ENCODE results near the gene ADGRV1. TPM values are rescaled to one million over a fixed set of nuclear protein-coding genes. Genes with fewer than 3 reads are reported as not detected.

The ADGRV1 gene
- total RNA-seq, 2 experiments from 2014 or later, result not detected

- H3K36me3 ChIP-seq (ENCODE audit: insufficient read depth, low read length), result no peaks in the 10 kb centered on the region
- H3K27ac ChIP-seq (ENCODE audit: low read depth, low read length, poor library complexity, severe bottlenecking), result no peak overlapping the region
- H3K4me2 ChIP-seq (ENCODE audit: low read length), result no peak overlapping the region
- no peak overlapping the region for H2AFZ ChIP-seq (ENCODE audit: low read length)
- intact Hi-C loops (cut with micrococcal nuclease; ENCODE audit: unreplicated experiment), result no loop called here
- H3K9me2 ChIP-seq (ENCODE audit: insufficient read depth, low read length), result no peaks in the 10 kb centered on the region
- H3K9me3 ChIP-seq (ENCODE audit: low read length), result no peaks in the 10 kb centered on the region
- CTCF ChIA-PET (ENCODE audit: unreplicated experiment), result no interaction called here
- DNase-seq (ENCODE audit: low spot score), result no peak
- H3K79me2 ChIP-seq (ENCODE audit: insufficient read depth, low read depth, low read length), result no peaks in the 10 kb centered on the region
- no peak overlapping the region for H3K4me3 ChIP-seq (ENCODE audit: low read depth, low read length, poor library complexity, severe bottlenecking)
- H3K4me1 ChIP-seq (ENCODE audit: insufficient read depth, low read length, poor library complexity, severe bottlenecking), result no peaks in the 10 kb centered on the region
- H4K20me1 ChIP-seq (ENCODE audit: insufficient read depth, low read length), result no peaks in the 10 kb centered on the region
- TF ChIP-seq EZH2phosphoT487 (IDR thresholded peaks at IDR 0.05; ENCODE audit: borderline replicate concordance, low read depth, low read length) (no peak), CTCF (conservative IDR thresholded peaks at IDR 0.05; ENCODE audit: low read length) (no peak)
- POLR2A ChIA-PET, result no interaction called here
- no TSS peak for BruUV-seq (replicated peaks)
These were observed 422.6 kb downstream of the ADGRV1 start for GRCh38 chr5:90981177-90981576.

GRCh38 chr5:90981821-90982220, 423.2 kb downstream of the ADGRV1 start:
- no peaks in the 10 kb centered on the region for H3K4me1 ChIP-seq (ENCODE audit: insufficient read depth, low read length, poor library complexity, severe bottlenecking)
- no peak for DNase-seq (ENCODE audit: low spot score)
- H3K79me2 ChIP-seq (ENCODE audit: insufficient read depth, low read depth, low read length), result no peaks in the 10 kb centered on the region
- ChIA-PET POLR2A (interaction anchor here (1.5 kb wide), 1 partner anchor 9 kb away, joined by 4 read pairs; no protein-coding TSS in a partner anchor), CTCF (ENCODE audit: unreplicated experiment) (no interaction called here)
- no peaks in the 10 kb centered on the region for H3K9me2 ChIP-seq (ENCODE audit: insufficient read depth, low read length)
- H3K4me3 ChIP-seq (ENCODE audit: low read depth, low read length, poor library complexity, severe bottlenecking), result no peak overlapping the region
- no peaks in the 10 kb centered on the region for H3K36me3 ChIP-seq (ENCODE audit: insufficient read depth, low read length)
- no peaks in the 10 kb centered on the region for H3K9me3 ChIP-seq (ENCODE audit: low read length)
- intact Hi-C loops (cut with micrococcal nuclease; ENCODE audit: unreplicated experiment), result no loop called here
- H3K27ac ChIP-seq (ENCODE audit: low read depth, low read length, poor library complexity, severe bottlenecking), result no peak overlapping the region
- H2AFZ ChIP-seq (ENCODE audit: low read length), result no peak overlapping the region
- no peak overlapping the region for H3K4me2 ChIP-seq (ENCODE audit: low read length)
- no TSS peak for BruUV-seq (replicated peaks)
- H4K20me1 ChIP-seq (ENCODE audit: insufficient read depth, low read length), result no peaks in the 10 kb centered on the region
- TF ChIP-seq EZH2phosphoT487 (IDR thresholded peaks at IDR 0.05; ENCODE audit: borderline replicate concordance, low read depth, low read length), result no peak
- no peak for TF ChIP-seq CTCF (conservative IDR thresholded peaks at IDR 0.05; ENCODE audit: low read length)

GRCh38 chr5:90982576-90982975, 424.0 kb downstream of the ADGRV1 start:
- H3K27ac ChIP-seq (ENCODE audit: low read depth, low read length, poor library complexity, severe bottlenecking), result no peak overlapping the region
- H4K20me1 ChIP-seq (ENCODE audit: insufficient read depth, low read length), result no peaks in the 10 kb centered on the region
- H3K9me3 ChIP-seq (ENCODE audit: low read length), result no peaks in the 10 kb centered on the region
- TF ChIP-seq EZH2phosphoT487 (IDR thresholded peaks at IDR 0.05; ENCODE audit: borderline replicate concordance, low read depth, low read length) (no peak), CTCF (conservative IDR thresholded peaks at IDR 0.05; ENCODE audit: low read length) (no peak)
- H3K4me2 ChIP-seq (ENCODE audit: low read length), result no peak overlapping the region
- POLR2A ChIA-PET, result interaction anchor here (1.1 to 1.5 kb wide), 2 partner anchors 9 kb away, joined by 3 to 4 read pairs; no protein-coding TSS in a partner anchor
- DNase-seq (ENCODE audit: low spot score), result no peak
- CTCF ChIA-PET (ENCODE audit: unreplicated experiment), result no interaction called here
- no peak overlapping the region for H2AFZ ChIP-seq (ENCODE audit: low read length)
- no peaks in the 10 kb centered on the region for H3K9me2 ChIP-seq (ENCODE audit: insufficient read depth, low read length)
- no peaks in the 10 kb centered on the region for H3K4me1 ChIP-seq (ENCODE audit: insufficient read depth, low read length, poor library complexity, severe bottlenecking)
- H3K79me2 ChIP-seq (ENCODE audit: insufficient read depth, low read depth, low read length), result no peaks in the 10 kb centered on the region
- no TSS peak for BruUV-seq (replicated peaks)
- no peak overlapping the region for H3K4me3 ChIP-seq (ENCODE audit: low read depth, low read length, poor library complexity, severe bottlenecking)
- intact Hi-C loops (cut with micrococcal nuclease; ENCODE audit: unreplicated experiment), result no loop called here
- H3K36me3 ChIP-seq (ENCODE audit: insufficient read depth, low read length), result no peaks in the 10 kb centered on the region
